Tibial artery (tissue), 4 donors: ENCODE measurements around the gene RAP2A.

Source experiments
- DNase-seq, 2 donors: peaks; one replicate each; pipeline ENCODE4 v3.0.0-alpha.2; 2019
- H3K27ac ChIP-seq, 2 donors: fragments of 200-600 bp; sonication (generic) in 1 of 2; 1 replicate in 1 of 2; 2 replicates in 1 of 2; pipeline ENCODE4 v1.5.1; 2018 to 2019; ENCODE audit warnings: mild to moderate bottlenecking in 1 of 2
- H3K27me3 ChIP-seq, 2 donors: fragments of 200-600 bp; sonication (generic) in 1 of 2; one replicate each; pipeline versions ENCODE4 v1.5.1 to v1.6.0; 2016 to 2019
- H3K36me3 ChIP-seq, 3 donors: fragments of 200-600 bp; sonication (generic) in 2 of 3; one replicate each; pipeline ENCODE4 v1.5.1; 2016 to 2019; ENCODE audit warnings: mild to moderate bottlenecking in 2 of 3
- H3K4me1 ChIP-seq, 4 donors: fragments of 200-600 bp; sonication (generic) in 2 of 4; 1 replicate in 3 of 4; 2 replicates in 1 of 4; pipeline ENCODE4 v1.5.1; 2016 to 2019
- H3K4me3 ChIP-seq, 2 donors: fragments of 200-600 bp; sonication (generic) in 1 of 2; 1 replicate in 1 of 2; 2 replicates in 1 of 2; pipeline ENCODE4 v1.5.1; 2018 to 2019; ENCODE audit warnings: mild to moderate bottlenecking in 2 of 2
- H3K9me3 ChIP-seq, 3 donors: fragments of 200-600 bp; sonication (generic) in 1 of 3; one replicate each; pipeline ENCODE4 v1.5.1; 2016 to 2019
- intact Hi-C: fragments of 100-400 bp; cut with DNase I; formaldehyde crosslinking; loops from one replicate; pipeline ENCODE4 v1.15.0; 2023; ENCODE audit warnings: low total_unique reads
- TF ChIP-seq, protein P1 (sequence below), 2 experiments: fragments of 200-600 bp in 1 of 2; fragments of 450-650 bp in 1 of 2; IDR thresholded peaks; one replicate each; pipeline ENCODE4 v1.5.1; 2017 to 2019; ENCODE audit warnings: antibody characterized with exemption in 2 of 2, mild to moderate bottlenecking in 1 of 2, moderate library complexity in 1 of 2

The RAP2A gene

DNA sequence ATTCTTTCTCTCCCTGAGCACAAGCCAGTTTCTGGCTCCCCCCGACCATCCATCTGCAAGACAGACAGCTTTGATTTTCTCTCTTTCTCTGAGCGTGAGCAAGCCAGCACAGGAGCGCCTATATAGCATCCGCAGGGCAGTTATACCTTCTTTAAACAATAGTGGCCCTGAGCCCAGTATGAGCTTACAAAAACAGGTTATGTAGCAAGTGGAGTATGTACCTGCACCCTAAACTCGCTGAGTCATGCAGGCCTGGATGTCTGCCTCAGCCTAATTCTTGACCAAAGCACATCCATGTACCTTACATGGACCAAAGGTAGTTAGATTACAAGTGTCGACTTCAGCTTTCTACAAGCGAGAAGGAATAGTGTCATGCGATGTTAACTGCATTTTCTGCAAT lies 61.7 kb downstream of the RAP2A start:
- TF ChIP-seq, protein P1, sequence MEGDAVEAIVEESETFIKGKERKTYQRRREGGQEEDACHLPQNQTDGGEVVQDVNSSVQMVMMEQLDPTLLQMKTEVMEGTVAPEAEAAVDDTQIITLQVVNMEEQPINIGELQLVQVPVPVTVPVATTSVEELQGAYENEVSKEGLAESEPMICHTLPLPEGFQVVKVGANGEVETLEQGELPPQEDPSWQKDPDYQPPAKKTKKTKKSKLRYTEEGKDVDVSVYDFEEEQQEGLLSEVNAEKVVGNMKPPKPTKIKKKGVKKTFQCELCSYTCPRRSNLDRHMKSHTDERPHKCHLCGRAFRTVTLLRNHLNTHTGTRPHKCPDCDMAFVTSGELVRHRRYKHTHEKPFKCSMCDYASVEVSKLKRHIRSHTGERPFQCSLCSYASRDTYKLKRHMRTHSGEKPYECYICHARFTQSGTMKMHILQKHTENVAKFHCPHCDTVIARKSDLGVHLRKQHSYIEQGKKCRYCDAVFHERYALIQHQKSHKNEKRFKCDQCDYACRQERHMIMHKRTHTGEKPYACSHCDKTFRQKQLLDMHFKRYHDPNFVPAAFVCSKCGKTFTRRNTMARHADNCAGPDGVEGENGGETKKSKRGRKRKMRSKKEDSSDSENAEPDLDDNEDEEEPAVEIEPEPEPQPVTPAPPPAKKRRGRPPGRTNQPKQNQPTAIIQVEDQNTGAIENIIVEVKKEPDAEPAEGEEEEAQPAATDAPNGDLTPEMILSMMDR (IDR thresholded peaks at IDR 0.05): no peak
- no peaks in the 10 kb centered on the region for H3K4me1 ChIP-seq
- H3K27ac ChIP-seq: no peak overlapping the region
- H3K4me3 ChIP-seq: no peak overlapping the region
- H3K9me3 ChIP-seq: peaks cover 0 to 8% (median 0%) of the 10 kb centered on the region in 3 donors
- H3K36me3 ChIP-seq: no peaks in the 10 kb centered on the region
- no peaks in the 10 kb centered on the region for H3K27me3 ChIP-seq
- intact Hi-C loops: no loop called here
- no peak for DNase-seq

DNA sequence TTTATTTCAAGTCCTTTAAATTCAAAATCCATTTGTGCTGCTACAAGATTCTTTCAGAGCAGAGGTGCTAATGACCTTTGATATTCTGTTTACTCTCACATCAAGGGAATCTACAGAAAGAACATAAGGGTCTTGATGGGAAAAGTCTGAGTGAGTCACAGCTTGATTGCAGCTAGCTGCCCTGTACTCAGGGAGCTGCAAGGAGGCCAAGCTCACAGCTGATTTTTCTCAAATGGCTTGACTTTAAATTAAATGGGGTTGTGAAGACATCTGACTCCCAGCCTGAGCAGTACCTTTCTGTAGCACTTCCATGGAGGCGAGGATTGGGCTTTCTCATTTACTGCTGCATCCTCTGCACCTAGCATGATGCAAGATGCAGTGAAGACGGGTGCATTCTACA lies 62.5 kb downstream of the RAP2A start:
- TF ChIP-seq, protein P1 (IDR thresholded peaks at IDR 0.05): no peak
- Histone ChIP-seq H3K27ac (no peak overlapping the region), H3K36me3 (no peaks in the 10 kb centered on the region), H3K4me1 (no peaks in the 10 kb centered on the region), H3K27me3 (no peaks in the 10 kb centered on the region), H3K4me3 (no peak overlapping the region), H3K9me3 (peaks cover 0 to 1% (median 0%) of the 10 kb centered on the region in 3 donors)
- no peak for DNase-seq
- intact Hi-C loops: no loop called here

DNA sequence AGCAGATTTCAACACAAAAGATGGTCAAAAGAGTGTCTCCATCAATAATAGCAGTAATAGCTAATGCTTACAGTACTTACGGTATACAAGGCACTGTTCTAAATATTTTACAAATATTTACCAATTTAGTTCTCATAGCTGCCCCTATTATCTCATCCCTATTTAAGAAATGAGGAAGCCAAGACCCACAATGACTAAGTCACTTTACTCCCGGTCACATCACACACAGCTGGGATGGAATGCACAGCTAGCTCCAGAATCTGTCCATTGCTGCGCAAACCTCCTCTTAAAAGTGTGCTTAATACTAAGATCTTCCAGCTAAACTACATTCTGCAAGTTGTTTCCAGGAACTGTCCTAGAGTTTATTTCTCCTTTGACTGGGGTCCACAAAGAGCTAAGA lies 63.4 kb downstream of the RAP2A start:
- H3K4me1 ChIP-seq: peaks cover 0 to 4% (median under 1%) of the 10 kb centered on the region in 4 donors
- H3K36me3 ChIP-seq: no peaks in the 10 kb centered on the region
- intact Hi-C loops: no loop called here
- no peak for DNase-seq
- H3K27ac ChIP-seq: no peak overlapping the region
- no peaks in the 10 kb centered on the region for H3K9me3 ChIP-seq
- no peaks in the 10 kb centered on the region for H3K27me3 ChIP-seq
- TF ChIP-seq, protein P1 (IDR thresholded peaks at IDR 0.05): no peak
- no peak overlapping the region for H3K4me3 ChIP-seq

DNA sequence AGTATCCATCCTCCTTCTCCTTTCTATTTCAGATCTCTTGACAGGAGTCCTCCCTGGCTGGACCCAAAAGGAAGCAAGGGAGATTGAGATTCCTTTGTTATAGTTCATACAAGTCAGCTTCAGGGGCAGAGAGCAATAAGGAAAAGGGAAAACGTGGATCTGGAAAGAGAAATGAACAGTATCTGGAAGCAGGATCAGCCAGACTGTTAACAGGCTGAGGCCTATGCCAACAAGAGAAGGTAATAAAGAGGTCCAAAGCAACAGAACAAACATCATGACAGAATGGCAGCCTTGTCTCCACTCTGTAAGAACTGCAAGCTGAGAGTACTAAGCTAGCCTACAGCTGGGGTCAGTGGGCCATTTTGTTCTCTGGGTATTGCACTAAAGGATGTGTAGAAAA lies 64.5 kb downstream of the RAP2A start:
- DNase-seq: no peak
- Histone ChIP-seq H3K27ac (no peak overlapping the region), H3K4me1 (peaks cover 0 to 12% (median 3%) of the 10 kb centered on the region in 4 donors), H3K27me3 (no peaks in the 10 kb centered on the region), H3K4me3 (no peak overlapping the region), H3K36me3 (no peaks in the 10 kb centered on the region), H3K9me3 (no peaks in the 10 kb centered on the region)
- intact Hi-C loops: no loop called here
- TF ChIP-seq, protein P1 (IDR thresholded peaks at IDR 0.05): no peak

DNA sequence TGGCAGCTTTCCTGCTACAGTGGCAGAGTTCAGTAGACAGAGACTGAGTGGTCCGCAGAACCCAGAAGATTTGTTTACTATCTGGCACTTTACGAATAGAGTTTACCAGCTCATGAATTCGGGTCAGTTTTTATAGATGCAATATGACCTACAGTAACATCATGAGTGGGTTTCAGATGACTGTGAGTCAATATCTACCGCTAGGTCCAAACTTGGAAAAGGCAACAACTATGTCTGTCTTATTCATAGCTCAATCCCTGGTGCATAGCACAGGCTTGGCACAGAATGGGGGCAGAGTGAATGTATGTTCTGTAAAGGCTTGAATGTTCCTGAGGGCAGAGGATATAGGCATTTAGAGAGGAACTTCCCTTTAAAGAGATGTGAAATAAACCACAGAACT lies 65.2 kb downstream of the RAP2A start:
- Histone ChIP-seq H3K9me3 (no peaks in the 10 kb centered on the region), H3K27ac (no peak overlapping the region), H3K27me3 (no peaks in the 10 kb centered on the region), H3K4me3 (no peak overlapping the region), H3K4me1 (peaks cover 0 to 12% (median 3%) of the 10 kb centered on the region in 4 donors), H3K36me3 (no peaks in the 10 kb centered on the region)
- no peak for DNase-seq
- intact Hi-C loops: no loop called here
- TF ChIP-seq, protein P1 (IDR thresholded peaks at IDR 0.05): no peak

DNA sequence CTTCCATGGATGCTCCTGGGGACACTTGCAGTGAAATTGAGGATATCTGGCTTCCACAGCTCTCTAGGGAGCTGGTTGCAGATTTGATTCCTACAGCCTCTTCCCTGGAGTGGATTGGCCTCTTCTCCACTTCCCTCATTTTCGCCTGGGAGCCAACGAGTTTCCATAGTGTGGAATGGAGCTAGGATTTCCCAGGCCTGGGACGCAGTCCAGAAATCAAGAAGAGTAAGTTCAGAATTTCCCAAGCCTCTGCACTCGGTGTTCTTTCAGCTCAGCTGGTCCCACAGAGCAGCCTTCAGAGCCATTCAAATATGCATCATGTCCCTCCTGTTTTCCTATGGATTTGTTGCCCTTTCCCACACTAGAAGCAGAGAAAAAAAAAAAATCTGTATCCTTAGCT lies 68.2 kb downstream of the RAP2A start:
- H3K27ac ChIP-seq: no peak overlapping the region
- H3K4me3 ChIP-seq: no peak overlapping the region
- peaks cover 0 to 12% (median 3%) of the 10 kb centered on the region in 4 donors for H3K4me1 ChIP-seq
- no peaks in the 10 kb centered on the region for H3K36me3 ChIP-seq
- intact Hi-C loops: no loop called here
- TF ChIP-seq, protein P1 (IDR thresholded peaks at IDR 0.05): no peak
- peak in 1 of 2 donors; percentile 23 for DNase-seq
- no peaks in the 10 kb centered on the region for H3K9me3 ChIP-seq
- H3K27me3 ChIP-seq: no peaks in the 10 kb centered on the region
